HepG2 (cell line): ENCODE measurements around the gene MED23. TPM values are rescaled to one million over a fixed set of nuclear protein-coding genes. Genes with fewer than 3 reads are reported as not detected.

Source experiments
- ARID2 ChIP-seq: sonication (generic); formaldehyde crosslinking; IDR thresholded peaks from 2 replicates; pipeline ENCODE4 v1.8.1; 2022; ENCODE audit warnings: mild to moderate bottlenecking, missing genetic modification reagents, borderline replicate concordance
- GPN1 ChIP-seq: sonication (generic); formaldehyde crosslinking; IDR thresholded peaks from 2 replicates; pipeline ENCODE4 v1.5.1; 2020; ENCODE audit warnings: missing genetic modification reagents, borderline replicate concordance
- HNRNPH1 ChIP-seq: fragments of 200-400 bp; formaldehyde crosslinking; optimal IDR thresholded peaks from 2 replicates; pipeline ENCODE3; 2017; ENCODE audit warnings: mild to moderate bottlenecking, low read depth, low read length
- KAT2B ChIP-seq: fragments of 150-350 bp; IDR thresholded peaks from 2 replicates; pipeline ENCODE4 v1.6.1; 2014; ENCODE audit warnings: low read depth, low read length, borderline replicate concordance
- RBM22 ChIP-seq: fragments of 200-400 bp; formaldehyde crosslinking; optimal IDR thresholded peaks from 2 replicates; pipeline ENCODE3; 2017; ENCODE audit warnings: mild to moderate bottlenecking, low read length, moderate library complexity
- TIGD3 ChIP-seq: sonication (generic); formaldehyde crosslinking; IDR thresholded peaks from 2 replicates; pipeline ENCODE4 v1.5.1; 2020; ENCODE audit warnings: mild to moderate bottlenecking, missing genetic modification reagents, borderline replicate concordance
- TRIM24 ChIP-seq: sonication (generic); formaldehyde crosslinking; IDR thresholded peaks from 2 replicates; pipeline ENCODE4 v1.8.0; 2022; ENCODE audit warnings: mild to moderate bottlenecking, missing genetic modification reagents
- ZNF629 ChIP-seq: sonication (generic); formaldehyde crosslinking; conservative IDR thresholded peaks from 2 replicates; pipeline ENCODE4 v1.5.0; 2020; ENCODE audit warnings: missing genetic modification reagents
- ZNF737 ChIP-seq: sonication (generic); formaldehyde crosslinking; IDR thresholded peaks from 2 replicates; pipeline ENCODE4 v1.5.0; 2020; ENCODE audit warnings: missing genetic modification reagents, mild to moderate bottlenecking, borderline replicate concordance
- ZNF740 ChIP-seq: sonication (generic); formaldehyde crosslinking; IDR thresholded peaks from 2 replicates; pipeline ENCODE4 v1.4.0; 2020; ENCODE audit warnings: missing genetic modification reagents
- ZNF766 ChIP-seq: sonication (generic); formaldehyde crosslinking; IDR thresholded peaks from 2 replicates; pipeline ENCODE4 v1.5.0; 2020; ENCODE audit warnings: missing genetic modification reagents, borderline replicate concordance
- polyA plus RNA-seq, 8 experiments: library from polyadenylated mRNA; depleted of rRNA in 3 of 8; stranded (reverse) in 7 of 8; unstranded in 1 of 8; fragments of >200 nt; fragmentation: Illumina TruSeq in 4 of 8; extraction: Trizol in 4 of 8; gene quantifications; 2 replicates each; pipeline versions ENCODE4 v1.2.1 to v1.2.3, GENCODE V29; 2011 to 2016; ENCODE audit warnings: low read depth in 4 of 8, missing spikeins in 1 of 8, mixed read lengths in 1 of 8; ENCODE audit not compliant: insufficient read depth in 1 of 8
- total RNA-seq, 5 experiments: library from RNA; depleted of rRNA; stranded (reverse); fragments of >200 nt; fragmentation: Illumina TruSeq; extraction: Trizol; gene quantifications; 2 replicates each; pipeline ENCODE4 v1.2.3, GENCODE V29; 2016; ENCODE audit warnings: low read depth in 1 of 5
- TF ChIP-seq, protein P1 (sequence below): sonication (generic); formaldehyde crosslinking; IDR thresholded peaks from 2 replicates; pipeline ENCODE4 v1.5.1; 2020; ENCODE audit warnings: missing genetic modification reagents, mild to moderate bottlenecking, borderline replicate concordance
- TF ChIP-seq, protein P2 (sequence below): sonication (generic); formaldehyde crosslinking; IDR thresholded peaks from 2 replicates; pipeline ENCODE4 v1.4.0; 2020; ENCODE audit warnings: mild to moderate bottlenecking, missing genetic modification reagents, borderline replicate concordance
- TF ChIP-seq, protein P3 (sequence below): sonication (generic); formaldehyde crosslinking; IDR thresholded peaks from 2 replicates; pipeline ENCODE4 v1.5.1; 2020; ENCODE audit warnings: missing genetic modification reagents, mild to moderate bottlenecking, borderline replicate concordance
- TF ChIP-seq, protein P4 (sequence below): fragments of 450-650 bp; IDR thresholded peaks from 2 replicates; pipeline ENCODE4 v1.6.1; 2017

Gene MED23
- total and polyA plus RNA-seq, 2 of the 13 experiments (the other 11 are each of a cell fraction or from before 2014, with no cell fraction given), result 34.9 to 50.5 TPM

GRCh38 chr6:131627724-131628682 is at the start of gene MED23 (continued):
- peak; percentile 91; the same call in 1 of the 2 replicates for TF ChIP-seq TIGD3
- TF ChIP-seq, protein P1, sequence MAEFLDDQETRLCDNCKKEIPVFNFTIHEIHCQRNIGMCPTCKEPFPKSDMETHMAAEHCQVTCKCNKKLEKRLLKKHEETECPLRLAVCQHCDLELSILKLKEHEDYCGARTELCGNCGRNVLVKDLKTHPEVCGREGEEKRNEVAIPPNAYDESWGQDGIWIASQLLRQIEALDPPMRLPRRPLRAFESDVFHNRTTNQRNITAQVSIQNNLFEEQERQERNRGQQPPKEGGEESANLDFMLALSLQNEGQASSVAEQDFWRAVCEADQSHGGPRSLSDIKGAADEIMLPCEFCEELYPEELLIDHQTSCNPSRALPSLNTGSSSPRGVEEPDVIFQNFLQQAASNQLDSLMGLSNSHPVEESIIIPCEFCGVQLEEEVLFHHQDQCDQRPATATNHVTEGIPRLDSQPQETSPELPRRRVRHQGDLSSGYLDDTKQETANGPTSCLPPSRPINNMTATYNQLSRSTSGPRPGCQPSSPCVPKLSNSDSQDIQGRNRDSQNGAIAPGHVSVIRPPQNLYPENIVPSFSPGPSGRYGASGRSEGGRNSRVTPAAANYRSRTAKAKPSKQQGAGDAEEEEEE (CRISPR knock-in tag), result peak; percentile 96; the same call in 1 of the 2 replicates
- TF ChIP-seq, protein P2, sequence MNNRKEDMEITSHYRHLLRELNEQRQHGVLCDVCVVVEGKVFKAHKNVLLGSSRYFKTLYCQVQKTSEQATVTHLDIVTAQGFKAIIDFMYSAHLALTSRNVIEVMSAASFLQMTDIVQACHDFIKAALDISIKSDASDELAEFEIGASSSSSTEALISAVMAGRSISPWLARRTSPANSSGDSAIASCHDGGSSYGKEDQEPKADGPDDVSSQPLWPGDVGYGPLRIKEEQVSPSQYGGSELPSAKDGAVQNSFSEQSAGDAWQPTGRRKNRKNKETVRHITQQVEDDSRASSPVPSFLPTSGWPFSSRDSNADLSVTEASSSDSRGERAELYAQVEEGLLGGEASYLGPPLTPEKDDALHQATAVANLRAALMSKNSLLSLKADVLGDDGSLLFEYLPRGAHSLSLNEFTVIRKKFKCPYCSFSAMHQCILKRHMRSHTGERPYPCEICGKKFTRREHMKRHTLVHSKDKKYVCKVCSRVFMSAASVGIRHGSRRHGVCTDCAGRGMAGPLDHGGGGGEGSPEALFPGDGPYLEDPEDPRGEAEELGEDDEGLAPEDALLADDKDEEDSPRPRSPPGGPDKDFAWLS, result peak; percentile 97; the same call in 1 of the 2 replicates
- no peak for TF ChIP-seq KAT2B
- TF ChIP-seq, protein P3, sequence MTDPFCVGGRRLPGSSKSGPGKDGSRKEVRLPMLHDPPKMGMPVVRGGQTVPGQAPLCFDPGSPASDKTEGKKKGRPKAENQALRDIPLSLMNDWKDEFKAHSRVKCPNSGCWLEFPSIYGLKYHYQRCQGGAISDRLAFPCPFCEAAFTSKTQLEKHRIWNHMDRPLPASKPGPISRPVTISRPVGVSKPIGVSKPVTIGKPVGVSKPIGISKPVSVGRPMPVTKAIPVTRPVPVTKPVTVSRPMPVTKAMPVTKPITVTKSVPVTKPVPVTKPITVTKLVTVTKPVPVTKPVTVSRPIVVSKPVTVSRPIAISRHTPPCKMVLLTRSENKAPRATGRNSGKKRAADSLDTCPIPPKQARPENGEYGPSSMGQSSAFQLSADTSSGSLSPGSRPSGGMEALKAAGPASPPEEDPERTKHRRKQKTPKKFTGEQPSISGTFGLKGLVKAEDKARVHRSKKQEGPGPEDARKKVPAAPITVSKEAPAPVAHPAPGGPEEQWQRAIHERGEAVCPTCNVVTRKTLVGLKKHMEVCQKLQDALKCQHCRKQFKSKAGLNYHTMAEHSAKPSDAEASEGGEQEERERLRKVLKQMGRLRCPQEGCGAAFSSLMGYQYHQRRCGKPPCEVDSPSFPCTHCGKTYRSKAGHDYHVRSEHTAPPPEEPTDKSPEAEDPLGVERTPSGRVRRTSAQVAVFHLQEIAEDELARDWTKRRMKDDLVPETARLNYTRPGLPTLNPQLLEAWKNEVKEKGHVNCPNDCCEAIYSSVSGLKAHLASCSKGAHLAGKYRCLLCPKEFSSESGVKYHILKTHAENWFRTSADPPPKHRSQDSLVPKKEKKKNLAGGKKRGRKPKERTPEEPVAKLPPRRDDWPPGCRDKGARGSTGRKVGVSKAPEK (CRISPR knock-in tag), result peak; percentile 96; the same call in 1 of the 2 replicates
- TF ChIP-seq HNRNPH1, result peak; percentile 89
- TF ChIP-seq ZNF737 (CRISPR knock-in tag), result no peak; the same call in 1 of the 2 replicates
- peak; percentile 83 for TF ChIP-seq RBM22
- TF ChIP-seq, protein P4, sequence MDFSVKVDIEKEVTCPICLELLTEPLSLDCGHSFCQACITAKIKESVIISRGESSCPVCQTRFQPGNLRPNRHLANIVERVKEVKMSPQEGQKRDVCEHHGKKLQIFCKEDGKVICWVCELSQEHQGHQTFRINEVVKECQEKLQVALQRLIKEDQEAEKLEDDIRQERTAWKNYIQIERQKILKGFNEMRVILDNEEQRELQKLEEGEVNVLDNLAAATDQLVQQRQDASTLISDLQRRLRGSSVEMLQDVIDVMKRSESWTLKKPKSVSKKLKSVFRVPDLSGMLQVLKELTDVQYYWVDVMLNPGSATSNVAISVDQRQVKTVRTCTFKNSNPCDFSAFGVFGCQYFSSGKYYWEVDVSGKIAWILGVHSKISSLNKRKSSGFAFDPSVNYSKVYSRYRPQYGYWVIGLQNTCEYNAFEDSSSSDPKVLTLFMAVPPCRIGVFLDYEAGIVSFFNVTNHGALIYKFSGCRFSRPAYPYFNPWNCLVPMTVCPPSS, result no peak
- TF ChIP-seq ARID2 (CRISPR knock-in tag), result peak; percentile 98
- TF ChIP-seq ZNF629 (CRISPR knock-in tag), result peak; percentile 82
- TF ChIP-seq ZNF740 (CRISPR knock-in tag), result peak; percentile 92
- peak; percentile 95 for TF ChIP-seq GPN1 (CRISPR knock-in tag)
- TF ChIP-seq ZNF766 (CRISPR knock-in tag), result peak; percentile 95
- TF ChIP-seq TRIM24 (CRISPR knock-in tag), result peak; percentile 32; the same call in 1 of the 2 replicates
